ENCODE results near the gene RCOR1.

DNA sequence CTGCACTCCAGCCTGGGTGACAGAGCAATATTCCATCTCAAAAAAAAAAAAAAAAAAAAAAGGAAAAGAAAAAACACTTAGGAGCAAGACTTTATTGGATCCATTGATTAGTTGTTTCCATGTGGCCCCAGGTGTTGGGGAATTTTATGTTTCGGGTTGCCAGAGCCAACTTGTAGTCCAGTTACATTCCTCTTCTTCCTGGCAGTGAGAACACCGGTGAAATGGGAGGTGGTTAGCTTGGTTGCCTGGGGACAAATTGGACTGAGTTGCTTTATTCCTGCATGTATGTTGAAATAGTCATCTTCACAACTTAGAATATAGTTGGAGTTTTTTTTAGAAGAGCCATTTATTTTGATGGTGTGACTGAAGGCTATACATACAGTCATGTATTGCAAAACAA is 12.6 kb downstream of the RCOR1 start:
- no peak for TF ChIP-seq POLR2A (IDR thresholded peaks at IDR 0.05; ENCODE audit: low read length)
- no peak for TF ChIP-seq GATA1 (IDR thresholded peaks at IDR 0.05; ENCODE audit: low read depth, low read length)

Measured in erythroblast (primary cell).